Uterus (tissue), 4 donors: ENCODE measurements around the gene KIAA1755. TPM values are rescaled to one million over a fixed set of nuclear protein-coding genes. Genes with fewer than 3 reads are reported as not detected.

Source experiments
- DNase-seq, 2 donors: peaks; one replicate each; pipeline ENCODE4 v3.0.0-alpha.2; 2019 to 2020
- H3K27ac ChIP-seq, 2 donors: fragments of 200-600 bp; sonication (generic); 1 replicate in 1 of 2; 2 replicates in 1 of 2; pipeline ENCODE4 v1.5.1; 2016 to 2018
- H3K27me3 ChIP-seq, 2 donors: fragments of 200-600 bp; sonication (generic); one replicate each; pipeline ENCODE4 v1.5.1; 2018 to 2019; ENCODE audit warnings: control low read depth in 1 of 2
- H3K36me3 ChIP-seq, 2 donors: fragments of 200-600 bp; sonication (generic); one replicate each; pipeline ENCODE4 v1.5.1; 2019; ENCODE audit warnings: control low read depth in 1 of 2
- H3K4me1 ChIP-seq, 2 donors: fragments of 200-600 bp; sonication (generic); one replicate each; pipeline ENCODE4 v1.5.1; 2018 to 2019; ENCODE audit warnings: control low read depth in 1 of 2
- H3K4me3 ChIP-seq, 2 donors: fragments of 200-600 bp; sonication (generic); 1 replicate in 1 of 2; 2 replicates in 1 of 2; pipeline ENCODE4 v1.5.1; 2018 to 2019; ENCODE audit warnings: mild to moderate bottlenecking in 1 of 2
- H3K9me3 ChIP-seq, 2 donors: fragments of 200-600 bp; sonication (generic); one replicate each; pipeline ENCODE4 v1.5.1; 2019; ENCODE audit warnings: control low read depth in 1 of 2
- CTCF ChIP-seq, 4 experiments: fragments of 200-600 bp in 2 of 4; fragments of 450-650 bp in 2 of 4; sonication (generic) in 2 of 4; IDR thresholded peaks; one replicate each; pipeline ENCODE4 v1.5.1; 2016 to 2019; ENCODE audit warnings: antibody characterized with exemption in 4 of 4, mild to moderate bottlenecking in 2 of 4, moderate library complexity in 1 of 4
- POLR2A ChIP-seq, 2 donors: fragments of 450-650 bp; IDR thresholded peaks; one replicate each; pipeline ENCODE4 v1.6.1; 2016; ENCODE audit warnings: antibody characterized with exemption in 2 of 2, mild to moderate bottlenecking in 1 of 2, moderate library complexity in 1 of 2
- intact Hi-C: fragments of 100-400 bp; cut with DNase I; formaldehyde crosslinking; loops from one replicate; pipeline ENCODE4 v1.15.1; 2023; ENCODE audit warnings: low total_unique reads
- total RNA-seq, 4 donors: library from RNA; depleted of rRNA in 3 of 4; stranded (reverse); fragments of >200 nt in 3 of 4; gene quantifications; one replicate each; pipeline versions ENCODE4 v1.1.0 to v1.2.4, GENCODE V29; 2014 to 2023
- donor health status: DM: yes; HTN: yes; CAD: no.

Gene KIAA1755
- total RNA-seq, 4 donors from 2014 or later = 5.3 to 47.6 (median 15.7) TPM

GRCh38 chr20:38211200-38212097, 49.1 kb downstream of the KIAA1755 start:
- H3K4me3 ChIP-seq = no peak overlapping the region
- intact Hi-C loops = no loop called here
- H3K27me3 ChIP-seq = no peaks in the 10 kb centered on the region
- H3K9me3 ChIP-seq = no peaks in the 10 kb centered on the region
- H3K27ac ChIP-seq = peak overlapping the region in 1 of 2 donors; percentile 7
- TF ChIP-seq CTCF (IDR thresholded peaks at IDR 0.05) = no peak
- TF ChIP-seq POLR2A (IDR thresholded peaks at IDR 0.05) = no peak
- no peaks in the 10 kb centered on the region for H3K36me3 ChIP-seq
- no peaks in the 10 kb centered on the region for H3K4me1 ChIP-seq
- peak in 1 of 2 donors; percentile 9 for DNase-seq

GRCh38 chr20:38210741-38211140, 49.8 kb downstream of the KIAA1755 start:
- no peaks in the 10 kb centered on the region for H3K4me1 ChIP-seq
- no peaks in the 10 kb centered on the region for H3K36me3 ChIP-seq
- DNase-seq = peak in 1 of 2 donors; percentile 12
- H3K4me3 ChIP-seq = no peak overlapping the region
- intact Hi-C loops = no loop called here
- peak overlapping the region in 1 of 2 donors; percentile 7 for H3K27ac ChIP-seq
- no peaks in the 10 kb centered on the region for H3K9me3 ChIP-seq
- H3K27me3 ChIP-seq = no peaks in the 10 kb centered on the region
- no peak for TF ChIP-seq POLR2A (IDR thresholded peaks at IDR 0.05)
- TF ChIP-seq CTCF (IDR thresholded peaks at IDR 0.05) = no peak

- TF ChIP-seq CTCF (IDR thresholded peaks at IDR 0.05) (no peak), POLR2A (IDR thresholded peaks at IDR 0.05) (no peak)
- Histone ChIP-seq H3K9me3 (no peaks in the 10 kb centered on the region), H3K4me3 (no peak overlapping the region), H3K4me1 (no peaks in the 10 kb centered on the region), H3K36me3 (no peaks in the 10 kb centered on the region), H3K27ac (no peak overlapping the region), H3K27me3 (no peaks in the 10 kb centered on the region)
- DNase-seq = peak in 1 of 2 donors; percentile 3
- intact Hi-C loops = no loop called here
Observed at GRCh38 chr20:38209736-38210405, 50.7 kb downstream of the KIAA1755 start.

GRCh38 chr20:38209054-38209675, 51.4 kb downstream of the KIAA1755 start:
- Histone ChIP-seq H3K4me3 (no peak overlapping the region), H3K27me3 (no peaks in the 10 kb centered on the region), H3K9me3 (no peaks in the 10 kb centered on the region), H3K36me3 (no peaks in the 10 kb centered on the region), H3K4me1 (no peaks in the 10 kb centered on the region), H3K27ac (no peak overlapping the region)
- intact Hi-C loops = no loop called here
- no peak for TF ChIP-seq POLR2A (IDR thresholded peaks at IDR 0.05)
- TF ChIP-seq CTCF (IDR thresholded peaks at IDR 0.05) = no peak
- peak in 1 of 2 donors; percentile 42 for DNase-seq
